Small intestine (tissue), 7 donors: ENCODE results near the gene SERPINF2. TPM values are rescaled to one million over a fixed set of nuclear protein-coding genes. Genes with fewer than 3 reads are reported as not detected.
A peak's percentile ranks its signal among the peaks of the same experiment; 100 is the strongest.

Source experiments
- DNase-seq, 2 donors: peaks; one replicate each; pipeline versions ENCODE4 v3.0.0 to v3.0.0-alpha.2; 2013
- FAIRE-seq: peaks from 2 replicates; lab custom pipeline; 2012; peaks lifted over from hg19 to GRCh38; lab: Jason Lieb, UNC
- H3K27ac ChIP-seq, 3 donors: one replicate each; pipeline ENCODE4 v1.5.1; 2013; ENCODE audit warnings: low read length in 2 of 3, mild to moderate bottlenecking in 2 of 3, control low read depth in 1 of 3, inconsistent platforms in 1 of 3, low read depth in 1 of 3, moderate library complexity in 1 of 3
- H3K27me3 ChIP-seq, 3 donors: one replicate each; pipeline ENCODE4 v1.6.1; 2013; ENCODE audit warnings: low read length in 3 of 3, inconsistent platforms in 1 of 3; ENCODE audit not compliant: control insufficient read depth in 3 of 3, insufficient read depth in 3 of 3
- H3K36me3 ChIP-seq, 3 donors: one replicate each; pipeline ENCODE4 v1.6.1; 2013; ENCODE audit warnings: low read length in 3 of 3, inconsistent platforms in 1 of 3, low read depth in 1 of 3, mild to moderate bottlenecking in 1 of 3, moderate library complexity in 1 of 3; ENCODE audit not compliant: control insufficient read depth in 3 of 3, insufficient read depth in 2 of 3
- H3K4me1 ChIP-seq, 3 donors: one replicate each; pipeline ENCODE4 v1.6.1; 2013; ENCODE audit warnings: low read length in 2 of 3, inconsistent platforms in 1 of 3, low read depth in 1 of 3, mild to moderate bottlenecking in 1 of 3, moderate library complexity in 1 of 3; ENCODE audit not compliant: control insufficient read depth in 3 of 3, insufficient read depth in 2 of 3
- H3K4me3 ChIP-seq, 3 donors: one replicate each; pipeline ENCODE4 v1.5.1; 2013; ENCODE audit warnings: low read length in 3 of 3, control low read depth in 1 of 3, inconsistent platforms in 1 of 3, low read depth in 1 of 3, mild to moderate bottlenecking in 1 of 3, moderate library complexity in 1 of 3
- H3K9me3 ChIP-seq, 2 donors: one replicate each; pipeline ENCODE4 v1.6.1; 2013; ENCODE audit warnings: low read depth in 1 of 2, low read length in 1 of 2; ENCODE audit not compliant: control insufficient read depth in 2 of 2, insufficient read depth in 1 of 2
- WGBS, 3 donors: extraction: QIAGEN DNeasy Blood & Tissue Kit; methylation state at CpG; one replicate each; pipeline ENCODE4 v1.1.7; 2013; 5-methylcytosine and 5-hydroxymethylcytosine counted together
- polyA plus RNA-seq, 4 donors: library from polyadenylated mRNA; stranded (reverse) in 3 of 4; unstranded in 1 of 4; fragments of 200-250 nt in 3 of 4; fragments of 120-200 nt in 1 of 4; gene quantifications; one replicate each; pipeline versions ENCODE4 v1.2.1 to v1.2.3, GENCODE V29; 2013
- donor health status: healthy with polysubstance abuse.
- donor health status: control.
- donor health status: control.
- donor health status: Bipolar disorder and iron deficiency.
- donor health status: healthy.

The SERPINF2 gene
- polyA plus RNA-seq, 4 donors, result 0.89 to 29.9 (median 3.1) TPM

- DNase-seq (peak; percentile 51 to 78), FAIRE-seq (no peak)
- peak overlapping the region in 1 of 3 donors; percentile 84 for H3K27ac ChIP-seq
- H3K36me3 ChIP-seq, result peaks cover 0 to 19% (median 0%) of the 10 kb centered on the region in 3 donors
- H3K4me3 ChIP-seq, result no peak overlapping the region
- 18 to 58% (median 42%) methylated on average over 18 to 22 of the region's 22 CpGs for WGBS, 3 donors
- H3K9me3 ChIP-seq, result peaks cover 0 to 4% of the 10 kb centered on the region in 2 donors
- H3K4me1 ChIP-seq, result peaks cover 0 to 19% (median 0%) of the 10 kb centered on the region in 3 donors
- H3K27me3 ChIP-seq, result no peaks in the 10 kb centered on the region
Observed at GRCh38 chr17:1746975-1747543, 4.4 kb downstream of the SERPINF2 start.

GRCh38 chr17:1750628-1751027 is 8.0 kb downstream of the SERPINF2 start:
- H3K36me3 ChIP-seq, result peaks cover 0 to 19% (median 0%) of the 10 kb centered on the region in 3 donors
- DNase-seq (no peak), FAIRE-seq (no peak)
- H3K4me3 ChIP-seq, result no peak overlapping the region
- peaks cover 0 to 4% of the 10 kb centered on the region in 2 donors for H3K9me3 ChIP-seq
- H3K27ac ChIP-seq, result no peak overlapping the region
- H3K27me3 ChIP-seq, result no peaks in the 10 kb centered on the region
- peaks cover 0 to 6% (median 0%) of the 10 kb centered on the region in 3 donors for H3K4me1 ChIP-seq
- 79 to 94% (median 88%) methylated on average over 4 to 9 of the region's 9 CpGs for WGBS, 3 donors

DNA sequence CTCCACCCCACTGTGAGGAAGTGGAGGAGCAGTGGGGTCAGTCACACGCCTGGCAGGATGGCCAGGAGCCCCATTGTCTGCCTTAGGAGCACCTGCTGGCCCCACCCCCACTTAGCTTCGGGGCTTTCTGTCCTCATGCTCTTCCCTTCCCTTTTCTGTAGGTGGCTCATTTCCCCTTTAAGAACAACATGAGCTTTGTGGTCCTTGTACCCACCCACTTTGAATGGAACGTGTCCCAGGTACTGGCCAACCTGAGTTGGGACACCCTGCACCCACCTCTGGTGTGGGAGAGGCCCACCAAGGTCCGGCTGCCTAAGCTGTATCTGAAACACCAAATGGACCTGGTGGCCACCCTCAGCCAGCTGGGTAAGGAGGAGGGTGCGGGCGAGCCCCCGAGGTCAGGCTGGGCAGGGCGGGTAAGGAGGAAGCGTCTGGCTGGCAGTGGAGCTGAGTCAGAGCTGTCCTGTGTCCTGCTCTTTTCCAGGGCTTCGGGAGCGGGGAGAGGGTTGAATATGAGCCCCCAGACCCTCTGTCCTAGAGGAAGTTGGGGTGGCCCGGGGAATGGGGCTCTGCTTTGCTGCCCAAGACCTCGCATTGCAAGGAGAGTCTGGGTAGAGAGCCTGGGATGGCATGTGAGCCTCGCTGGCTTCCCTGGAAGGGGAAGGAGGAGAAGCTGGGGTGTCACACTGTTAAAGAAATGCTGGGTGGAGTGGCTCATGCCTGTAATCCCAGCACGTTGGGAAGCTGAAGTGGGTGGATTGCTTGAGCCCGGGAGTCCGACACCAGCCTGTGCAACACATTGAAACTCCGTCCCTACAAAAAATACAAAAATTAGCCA is 10.0 kb downstream of the SERPINF2 start:
- H3K27me3 ChIP-seq, result no peaks in the 10 kb centered on the region
- H3K4me1 ChIP-seq, result no peaks in the 10 kb centered on the region
- peaks cover 0 to 15% (median 0%) of the 10 kb centered on the region in 3 donors for H3K36me3 ChIP-seq
- no peak for FAIRE-seq
- H3K9me3 ChIP-seq, result peaks cover 0 to 4% of the 10 kb centered on the region in 2 donors
- H3K27ac ChIP-seq, result peak overlapping the region in 1 of 3 donors; percentile 21
- WGBS, 3 donors, result 23 to 50% (median 32%) methylated on average over 18 of the region's 18 CpGs
- peak in 1 of 2 donors; percentile 62 for DNase-seq
- H3K4me3 ChIP-seq, result no peak overlapping the region

- no peak overlapping the region for H3K4me3 ChIP-seq
- FAIRE-seq (no peak), DNase-seq (no peak)
- H3K27ac ChIP-seq, result no peak overlapping the region
- no peaks in the 10 kb centered on the region for H3K9me3 ChIP-seq
- no peaks in the 10 kb centered on the region for H3K4me1 ChIP-seq
- H3K27me3 ChIP-seq, result no peaks in the 10 kb centered on the region
- WGBS, 3 donors, result 80 to 87% (median 84%) methylated on average over 21 to 23 of the region's 23 CpGs
- peaks cover 0 to 9% (median 0%) of the 10 kb centered on the region in 3 donors for H3K36me3 ChIP-seq
Observed at GRCh38 chr17:1753767-1754429, 11.2 kb downstream of the SERPINF2 start.

DNA sequence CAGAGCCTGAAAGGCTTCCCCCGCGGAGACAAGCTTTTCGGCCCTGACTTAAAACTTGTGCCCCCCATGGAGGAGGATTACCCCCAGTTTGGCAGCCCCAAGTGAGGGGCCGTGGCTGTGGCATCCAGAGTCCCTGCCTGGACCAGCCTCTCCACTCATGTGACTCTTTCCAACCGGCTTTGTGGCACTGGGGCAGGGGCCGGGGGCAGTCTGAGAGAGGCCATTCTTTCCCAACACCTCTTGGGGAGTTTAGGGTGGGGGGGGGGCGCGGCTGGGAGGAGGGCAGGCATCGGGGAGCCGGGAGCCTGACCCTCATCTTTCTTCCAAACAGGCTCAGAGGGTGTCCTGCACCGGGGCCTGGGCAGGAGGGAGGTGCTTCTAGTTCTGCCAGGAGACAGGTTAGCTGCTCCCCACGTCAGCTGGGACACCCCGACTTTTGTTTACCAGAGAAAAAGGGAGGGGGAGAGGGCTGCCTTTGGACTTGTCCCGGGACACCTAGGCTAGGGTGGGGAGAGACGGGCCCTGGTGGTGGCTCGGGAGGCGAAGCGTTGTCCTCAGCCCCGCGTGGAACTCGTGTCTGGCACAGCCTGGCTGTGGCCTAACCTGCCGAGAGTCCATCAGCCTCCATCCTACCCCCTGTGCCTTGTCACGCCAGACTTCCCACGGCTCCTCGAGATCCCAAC is 11.9 kb downstream of the SERPINF2 start:
- FAIRE-seq, result no peak
- peaks cover 0 to 8% (median 0%) of the 10 kb centered on the region in 3 donors for H3K36me3 ChIP-seq
- DNase-seq, result peak in 1 of 2 donors; percentile 52
- no peaks in the 10 kb centered on the region for H3K4me1 ChIP-seq
- H3K9me3 ChIP-seq, result no peaks in the 10 kb centered on the region
- no peak overlapping the region for H3K4me3 ChIP-seq
- no peak overlapping the region for H3K27ac ChIP-seq
- WGBS, 3 donors, result 25 to 64% (median 34%) methylated on average over 23 to 24 of the region's 25 CpGs
- H3K27me3 ChIP-seq, result no peaks in the 10 kb centered on the region

- H3K27me3 ChIP-seq, result no peaks in the 10 kb centered on the region
- FAIRE-seq (no peak), DNase-seq (no peak)
- H3K4me1 ChIP-seq, result no peaks in the 10 kb centered on the region
- H3K36me3 ChIP-seq, result peaks cover 0 to 6% (median 0%) of the 10 kb centered on the region in 3 donors
- no peak overlapping the region for H3K27ac ChIP-seq
- WGBS, 3 donors, result 65 to 79% (median 70%) methylated on average over 17 to 20 of the region's 20 CpGs
- no peak overlapping the region for H3K4me3 ChIP-seq
- H3K9me3 ChIP-seq, result no peaks in the 10 kb centered on the region
Observed at GRCh38 chr17:1755252-1755826, 12.7 kb downstream of the SERPINF2 start.

- 73 to 87% (median 82%) methylated on average over 17 of the region's 17 CpGs for WGBS, 3 donors
- no peak for FAIRE-seq
- H3K27me3 ChIP-seq, result no peaks in the 10 kb centered on the region
- H3K4me3 ChIP-seq, result no peak overlapping the region
- H3K9me3 ChIP-seq, result no peaks in the 10 kb centered on the region
- H3K4me1 ChIP-seq, result no peaks in the 10 kb centered on the region
- H3K27ac ChIP-seq, result no peak overlapping the region
- peaks cover 0 to under 1% (median 0%) of the 10 kb centered on the region in 3 donors for H3K36me3 ChIP-seq
- no peak for DNase-seq
Observed at GRCh38 chr17:1755827-1756262, 13.2 kb downstream of the SERPINF2 start.
